ENCODE measurements around the gene BRAT1.

The BRAT1 gene

GRCh38 chr7:2602406-2603043, 47.2 kb upstream of the BRAT1 start:
- Histone ChIP-seq H3K79me2 (ENCODE audit: insufficient read depth, low read length) (no peaks in the 10 kb centered on the region), H3K9ac (ENCODE audit: low read length) (no peak overlapping the region), H3K27me3 (ENCODE audit: insufficient read depth, low read length) (peaks cover 3% of the 10 kb centered on the region), H4K20me1 (ENCODE audit: insufficient read depth, low read length) (no peaks in the 10 kb centered on the region), H3K9me2 (ENCODE audit: low read depth, low read length) (no peaks in the 10 kb centered on the region), H3K4me2 (ENCODE audit: low read length) (no peak overlapping the region), H3K9me3 (ENCODE audit: low read length) (no peaks in the 10 kb centered on the region), H3K4me1 (ENCODE audit: insufficient read depth, low read length, severe bottlenecking) (no peaks in the 10 kb centered on the region), H3F3A (ENCODE audit: insufficient read depth, low read length) (no peaks in the 10 kb centered on the region), H3K4me3 (ENCODE audit: low read depth, low read length, poor library complexity, severe bottlenecking) (no peak overlapping the region), H3K36me3 (ENCODE audit: insufficient read depth, low read length) (no peaks in the 10 kb centered on the region), H3K27ac (ENCODE audit: low read depth, low read length, poor library complexity, severe bottlenecking) (no peak overlapping the region), H2AFZ (ENCODE audit: low read length) (no peak overlapping the region)
- TF ChIP-seq EZH2 (IDR thresholded peaks at IDR 0.05; ENCODE audit: borderline replicate concordance, low read length): no peak
- TF ChIP-seq CTCF (IDR thresholded peaks at IDR 0.05; ENCODE audit: low read length): no peak

GRCh38 chr7:2601907-2602306, 46.6 kb upstream of the BRAT1 start:
- no peaks in the 10 kb centered on the region for H3K9me3 ChIP-seq (ENCODE audit: low read length)
- no peak overlapping the region for H2AFZ ChIP-seq (ENCODE audit: low read length)
- H3K4me1 ChIP-seq (ENCODE audit: insufficient read depth, low read length, severe bottlenecking): no peaks in the 10 kb centered on the region
- H3K9me2 ChIP-seq (ENCODE audit: low read depth, low read length): no peaks in the 10 kb centered on the region
- H3K79me2 ChIP-seq (ENCODE audit: insufficient read depth, low read length): no peaks in the 10 kb centered on the region
- no peaks in the 10 kb centered on the region for H4K20me1 ChIP-seq (ENCODE audit: insufficient read depth, low read length)
- H3K4me2 ChIP-seq (ENCODE audit: low read length): no peak overlapping the region
- H3K4me3 ChIP-seq (ENCODE audit: low read depth, low read length, poor library complexity, severe bottlenecking): no peak overlapping the region
- peaks cover 3% of the 10 kb centered on the region for H3K27me3 ChIP-seq (ENCODE audit: insufficient read depth, low read length)
- TF ChIP-seq EZH2 (IDR thresholded peaks at IDR 0.05; ENCODE audit: borderline replicate concordance, low read length) (no peak), CTCF (IDR thresholded peaks at IDR 0.05; ENCODE audit: low read length) (no peak)
- H3F3A ChIP-seq (ENCODE audit: insufficient read depth, low read length): no peaks in the 10 kb centered on the region
- no peak overlapping the region for H3K27ac ChIP-seq (ENCODE audit: low read depth, low read length, poor library complexity, severe bottlenecking)
- H3K36me3 ChIP-seq (ENCODE audit: insufficient read depth, low read length): no peaks in the 10 kb centered on the region
- no peak overlapping the region for H3K9ac ChIP-seq (ENCODE audit: low read length)

GRCh38 chr7:2601065-2601464, 45.7 kb upstream of the BRAT1 start:
- H4K20me1 ChIP-seq (ENCODE audit: insufficient read depth, low read length): no peaks in the 10 kb centered on the region
- H3K9me3 ChIP-seq (ENCODE audit: low read length): no peaks in the 10 kb centered on the region
- H3K4me1 ChIP-seq (ENCODE audit: insufficient read depth, low read length, severe bottlenecking): no peaks in the 10 kb centered on the region
- H3K27ac ChIP-seq (ENCODE audit: low read depth, low read length, poor library complexity, severe bottlenecking): no peak overlapping the region
- no peak overlapping the region for H3K4me2 ChIP-seq (ENCODE audit: low read length)
- peaks cover 3% of the 10 kb centered on the region for H3K27me3 ChIP-seq (ENCODE audit: insufficient read depth, low read length)
- no peak overlapping the region for H3K9ac ChIP-seq (ENCODE audit: low read length)
- TF ChIP-seq EZH2 (IDR thresholded peaks at IDR 0.05; ENCODE audit: borderline replicate concordance, low read length) (no peak), CTCF (IDR thresholded peaks at IDR 0.05; ENCODE audit: low read length) (no peak)
- H3F3A ChIP-seq (ENCODE audit: insufficient read depth, low read length): no peaks in the 10 kb centered on the region
- no peaks in the 10 kb centered on the region for H3K79me2 ChIP-seq (ENCODE audit: insufficient read depth, low read length)
- no peak overlapping the region for H2AFZ ChIP-seq (ENCODE audit: low read length)
- H3K36me3 ChIP-seq (ENCODE audit: insufficient read depth, low read length): no peaks in the 10 kb centered on the region
- no peaks in the 10 kb centered on the region for H3K9me2 ChIP-seq (ENCODE audit: low read depth, low read length)
- H3K4me3 ChIP-seq (ENCODE audit: low read depth, low read length, poor library complexity, severe bottlenecking): no peak overlapping the region
